Measurements from ENCODE around the gene RELA. TPM values are rescaled to one million over a fixed set of nuclear protein-coding genes. Genes with fewer than 3 reads are reported as not detected.

The RELA gene
- total and polyA plus RNA-seq, 2 of the 4 experiments (the other 2 are of a cell fraction), result 8.6 to 53.0 TPM

DNA sequence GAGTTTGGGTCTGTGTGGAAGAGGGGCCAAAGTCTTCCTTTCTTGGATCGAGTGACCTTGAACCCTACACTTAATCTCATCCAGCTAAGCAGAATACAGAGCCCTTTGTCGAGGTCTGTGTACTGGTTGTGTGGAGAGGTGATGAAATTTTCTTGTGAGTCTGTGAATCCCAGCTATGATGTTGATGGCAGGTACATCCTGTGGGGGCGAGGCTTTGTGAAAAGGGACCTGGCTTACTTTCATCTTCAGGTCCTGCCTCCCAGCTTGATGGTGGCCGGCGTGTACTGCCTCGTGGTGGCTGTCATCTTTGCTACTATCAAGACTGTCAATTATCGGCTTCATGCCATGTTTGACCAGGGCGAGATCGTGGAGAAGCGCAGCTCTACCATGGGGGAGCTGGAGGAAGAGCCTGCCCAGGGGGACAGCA is 46.1 kb downstream of the RELA start:
- dilution Hi-C loops (cut with HindIII; ENCODE audit: low sequenced_read_pairs, unreplicated experiment) (no loop called here), in situ Hi-C loops (cut with MboI; ENCODE audit: low sequenced_read_pairs) (no loop called here), intact Hi-C loops (cut with micrococcal nuclease) (no loop called here)
- Histone ChIP-seq H2AK5ac (ENCODE audit: low read depth, low read length) (peak overlapping the region; percentile 10; the same call in 1 of the 2 replicates), H4K20me1 (ENCODE audit: insufficient read depth, low read length) (peaks cover 26% of the 10 kb centered on the region), H3K27ac (ENCODE audit: insufficient read depth, low read length) (peak overlapping the region; percentile 55), H3K9me1 (ENCODE audit: insufficient read depth, low read length) (0 out of 2 replicates have a peak, but pooled peaks cover 9% of the 10 kb centered on the region), H2BK120ac (ENCODE audit: low read depth, low read length) (no peak overlapping the region), H3K18ac (ENCODE audit: low read depth, low read length) (no peak overlapping the region), H2BK20ac (ENCODE audit: low read depth, low read length) (no peak overlapping the region), H4K8ac (ENCODE audit: low read depth in 2 of 2, low read length in 2 of 2) (no peak overlapping the region), H3K4me3 (ENCODE audit: insufficient read depth, low read depth, low read length) (peak overlapping the region; percentile 56), H2BK5ac (ENCODE audit: low read depth, low read length, poor library complexity, severe bottlenecking) (no peak overlapping the region), H4K91ac (ENCODE audit: insufficient read depth, low read depth, low read length) (0 out of 2 replicates have a peak overlapping the region, but pooled peaks have one; percentile 10), H3K4me1 (ENCODE audit: control insufficient read depth, insufficient read depth, low read length) (peaks cover 19% of the 10 kb centered on the region), H3K36me3 (ENCODE audit: control insufficient read depth, insufficient read depth, low read length) (peaks cover 34% of the 10 kb centered on the region; the same call in 1 of the 2 replicates), H3K4ac (ENCODE audit: low read depth, low read length) (peak overlapping the region; percentile 60), H3K9ac (ENCODE audit: low read depth, low read length) (peak overlapping the region; percentile 85), H4K5ac (ENCODE audit: low read depth, low read length) (no peak overlapping the region), H3K9me3 (ENCODE audit: control insufficient read depth, insufficient read depth, low read length) (no peaks in the 10 kb centered on the region), H2AK9ac (replicated peaks; ENCODE audit: low read depth, low read length, poor library complexity) (peak overlapping the region; percentile 93), H2BK15ac (ENCODE audit: low read depth, low read length) (no peak overlapping the region), H3K23ac (ENCODE audit: low read depth, low read length) (peak overlapping the region; percentile 41; the same call in 1 of the 2 replicates), H2AFZ (replicated peaks; ENCODE audit: low read length, poor library complexity) (no peak overlapping the region), H3K14ac (replicated peaks; ENCODE audit: low read depth, low read length) (0 out of 2 replicates have a peak overlapping the region, but pooled peaks have one; percentile 17), H3K79me1 (ENCODE audit: low read depth in 1 of 2, low read length in 2 of 2) (peaks cover 7 to 62% of the 10 kb centered on the region in 2 experiments), H3K4me2 (ENCODE audit: low read depth, low read length) (peak overlapping the region; percentile 93), H3K56ac (ENCODE audit: extremely low read depth, insufficient read depth, low read length) (peak overlapping the region; percentile 36; the same call in 1 of the 2 replicates), H3K27me3 (ENCODE audit: control insufficient read depth, insufficient read depth, low read length) (no peaks in the 10 kb centered on the region)
- TF ChIP-seq FOS (IDR thresholded peaks at IDR 0.05; ENCODE audit: low read depth, low read length), result no peak
- no peak for TF ChIP-seq CHD1 (IDR thresholded peaks at IDR 0.05; ENCODE audit: low read depth, low read length)
- no peak for TF ChIP-seq MAZ (IDR thresholded peaks at IDR 0.05; ENCODE audit: borderline replicate concordance, low read depth, low read length)
- TF ChIP-seq, protein P1, sequence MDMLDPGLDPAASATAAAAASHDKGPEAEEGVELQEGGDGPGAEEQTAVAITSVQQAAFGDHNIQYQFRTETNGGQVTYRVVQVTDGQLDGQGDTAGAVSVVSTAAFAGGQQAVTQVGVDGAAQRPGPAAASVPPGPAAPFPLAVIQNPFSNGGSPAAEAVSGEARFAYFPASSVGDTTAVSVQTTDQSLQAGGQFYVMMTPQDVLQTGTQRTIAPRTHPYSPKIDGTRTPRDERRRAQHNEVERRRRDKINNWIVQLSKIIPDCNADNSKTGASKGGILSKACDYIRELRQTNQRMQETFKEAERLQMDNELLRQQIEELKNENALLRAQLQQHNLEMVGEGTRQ (IDR thresholded peaks at IDR 0.05; ENCODE audit: low read depth, low read length), result no peak
- no peak for TF ChIP-seq CEBPB (IDR thresholded peaks at IDR 0.05; ENCODE audit: low read depth, low read length)
- TF ChIP-seq POLR2A (IDR thresholded peaks at IDR 0.05; ENCODE audit: low read depth, low read length), result no peak
- TF ChIP-seq MAFK (IDR thresholded peaks at IDR 0.05; ENCODE audit: low read depth, low read length), result no peak
- TF ChIP-seq SMC3 (IDR thresholded peaks at IDR 0.05; ENCODE audit: low read depth, low read length), result no peak
- TF ChIP-seq ELK1 (IDR thresholded peaks at IDR 0.05; ENCODE audit: borderline replicate concordance, low read depth, low read length), result no peak
- no peak for TF ChIP-seq RCOR1 (IDR thresholded peaks at IDR 0.05; ENCODE audit: insufficient replicate concordance, low read length)
- TF ChIP-seq NFE2L2 (IDR thresholded peaks at IDR 0.05; ENCODE audit: low read depth, low read length), result no peak
- TF ChIP-seq MXI1 (IDR thresholded peaks at IDR 0.05; ENCODE audit: borderline replicate concordance, low read depth, low read length), result no peak
- no peak for TF ChIP-seq BHLHE40 (IDR thresholded peaks at IDR 0.05; ENCODE audit: low read depth, low read length)
- no peak for TF ChIP-seq CTCF (conservative IDR thresholded peaks at IDR 0.05; ENCODE audit: low read depth, low read length)
- no peak for TF ChIP-seq RAD21 (IDR thresholded peaks at IDR 0.05; ENCODE audit: low read length)
- DNase-seq, result no peak
- no peak for ATAC-seq (ENCODE audit: low read depth)
- BruUV-seq (replicated peaks), result no TSS peak
- ChIA-PET CTCF (no interaction called here), POLR2A (ENCODE audit: unreplicated experiment) (no interaction called here)
- 96% methylated on average over 3 of the region's 10 CpGs; no CpG with 5 or more reads in 1 of the 2 experiments for WGBS, 2 experiments (ENCODE audit: extremely low coverage in 2 of 2, insufficient read length in 1 of 2)
